H9 (cell line): Measurements from ENCODE around the gene SAXO1. TPM values are rescaled to one million over a fixed set of nuclear protein-coding genes. Genes with fewer than 3 reads are reported as not detected.

Experiments used
- DNase-seq: peaks from one replicate; pipeline ENCODE4 v3.0.0-alpha.2; 2017
- H2AFZ ChIP-seq: one replicate; pipeline ENCODE4 v1.6.1; 2013; ENCODE audit warnings: mild to moderate bottlenecking, low read length, control low read depth, moderate library complexity
- H2AK5ac ChIP-seq: 2 replicates; pipeline ENCODE4 v1.6.1; 2013; ENCODE audit warnings: low read length, control low read depth, mixed read lengths; ENCODE audit not compliant: insufficient read length
- H2BK120ac ChIP-seq: one replicate; pipeline ENCODE4 v1.6.1; 2013; ENCODE audit warnings: low read depth, mild to moderate bottlenecking, low read length, control low read depth, inconsistent platforms; ENCODE audit not compliant: poor library complexity, severe bottlenecking
- H2BK12ac ChIP-seq: 2 replicates; pipeline ENCODE4 v1.6.1; 2013; ENCODE audit warnings: low read length, control low read depth, mixed read lengths, low read depth; ENCODE audit not compliant: insufficient read length
- H2BK15ac ChIP-seq: 2 replicates; pipeline ENCODE4 v1.6.1; 2013; ENCODE audit warnings: low read depth, low read length, control low read depth
- H2BK20ac ChIP-seq: one replicate; pipeline ENCODE4 v1.6.1; 2013; ENCODE audit warnings: low read depth, mild to moderate bottlenecking, low read length, control low read depth, inconsistent platforms; ENCODE audit not compliant: poor library complexity, severe bottlenecking
- H2BK5ac ChIP-seq: 2 replicates; pipeline ENCODE4 v1.6.1; 2013; ENCODE audit warnings: low read length, control low read depth, mixed read lengths; ENCODE audit not compliant: insufficient read length
- H3K14ac ChIP-seq: 2 replicates; pipeline ENCODE4 v1.6.1; 2013; ENCODE audit warnings: low read length, control low read depth; ENCODE audit not compliant: insufficient read depth
- H3K18ac ChIP-seq: 2 replicates; pipeline ENCODE4 v1.6.1; 2013; ENCODE audit warnings: low read depth, mild to moderate bottlenecking, mixed read lengths, low read length, control low read depth; ENCODE audit not compliant: insufficient read length
- H3K23ac ChIP-seq: 2 replicates; pipeline ENCODE4 v1.6.1; 2013; ENCODE audit warnings: low read length, control low read depth, mixed read lengths, low read depth; ENCODE audit not compliant: insufficient read length
- H3K23me2 ChIP-seq: 2 replicates; pipeline ENCODE4 v1.6.1; 2013; ENCODE audit warnings: low read depth, mild to moderate bottlenecking, mixed read lengths, low read length, control low read depth; ENCODE audit not compliant: insufficient read length, poor library complexity, severe bottlenecking
- H3K27ac ChIP-seq: 2 replicates; pipeline ENCODE4 v1.5.1; 2013; ENCODE audit warnings: low read length, control low read depth, mixed read lengths, low read depth; ENCODE audit not compliant: insufficient read length
- H3K27me3 ChIP-seq: 2 replicates; pipeline ENCODE4 v1.6.1; 2013; ENCODE audit warnings: low read length, control low read depth, inconsistent platforms; ENCODE audit not compliant: insufficient read depth
- H3K4ac ChIP-seq: 2 replicates; pipeline ENCODE4 v1.6.1; 2013; ENCODE audit warnings: low read depth, mild to moderate bottlenecking, control low read depth, inconsistent platforms, low read length, moderate library complexity
- H3K4me1 ChIP-seq: 2 replicates; pipeline ENCODE4 v1.6.1; 2013; ENCODE audit warnings: low read length, control low read depth, inconsistent platforms; ENCODE audit not compliant: insufficient read depth
- H3K4me2 ChIP-seq: 2 replicates; pipeline ENCODE4 v1.6.1; 2013; ENCODE audit warnings: low read length, control low read depth, mixed read lengths; ENCODE audit not compliant: insufficient read length, insufficient read depth
- H3K56ac ChIP-seq: 2 replicates; pipeline ENCODE4 v1.6.1; 2013; ENCODE audit warnings: low read depth, mild to moderate bottlenecking, mixed read lengths, low read length, control low read depth; ENCODE audit not compliant: insufficient read length
- H3K79me1 ChIP-seq: 2 replicates; pipeline ENCODE4 v1.6.1; 2013; ENCODE audit warnings: low read depth, mild to moderate bottlenecking, moderate library complexity, low read length, control low read depth, inconsistent platforms; ENCODE audit not compliant: insufficient read depth, poor library complexity, severe bottlenecking
- H3K79me2 ChIP-seq: 2 replicates; pipeline ENCODE4 v1.6.1; 2013; ENCODE audit warnings: low read length, control low read depth, inconsistent platforms; ENCODE audit not compliant: insufficient read depth
- H3K9ac ChIP-seq: 2 replicates; pipeline ENCODE4 v1.6.1; 2013; ENCODE audit warnings: low read length, control low read depth, mixed read lengths; ENCODE audit not compliant: insufficient read length; ENCODE audit errors: extremely low read depth
- H3K9me3 ChIP-seq: one replicate; pipeline ENCODE4 v1.6.1; 2013; ENCODE audit warnings: low read depth, low read length, inconsistent platforms; ENCODE audit not compliant: control insufficient read depth
- H3T11ph ChIP-seq: one replicate; pipeline ENCODE4 v1.6.1; 2013; ENCODE audit warnings: mild to moderate bottlenecking, low read length, control low read depth, inconsistent platforms
- H4K20me1 ChIP-seq: one replicate; pipeline ENCODE4 v1.6.1; 2013; ENCODE audit not compliant: control insufficient read depth, insufficient read length, insufficient read depth
- H4K5ac ChIP-seq: 2 replicates; pipeline ENCODE4 v1.6.1; 2013; ENCODE audit warnings: low read depth, mild to moderate bottlenecking, mixed read lengths, low read length, control low read depth; ENCODE audit not compliant: insufficient read length
- H4K8ac ChIP-seq: replicated peaks from 2 replicates; pipeline ENCODE4 v1.6.1; 2013; ENCODE audit warnings: low read length, control low read depth, mixed read lengths, low read depth; ENCODE audit not compliant: insufficient read length
- H4K91ac ChIP-seq: 2 replicates; pipeline ENCODE4 v1.6.1; 2013; ENCODE audit warnings: low read depth, mild to moderate bottlenecking, moderate library complexity, mixed read lengths, low read length, control low read depth; ENCODE audit not compliant: insufficient read length
- H3K27ac Mint-ChIP-seq, 3 experiments: 2 replicates in 2 of 3; 3 replicates in 1 of 3; pipeline ENCODE4 v1.8.0; 2020 to 2021; ENCODE audit warnings: mixed read lengths in 3 of 3, mild to moderate bottlenecking in 1 of 3, moderate library complexity in 1 of 3
- H3K27me3 Mint-ChIP-seq: 2 replicates; pipeline ENCODE4 v1.8.0; 2021; ENCODE audit warnings: low read depth, mild to moderate bottlenecking, moderate library complexity, mixed read lengths
- H3K36me3 Mint-ChIP-seq, 3 experiments: 2 replicates in 2 of 3; 3 replicates in 1 of 3; pipeline ENCODE4 v1.8.0; 2020 to 2021; ENCODE audit warnings: low read depth in 3 of 3, mixed read lengths in 3 of 3; ENCODE audit not compliant: insufficient read depth in 1 of 3
- H3K4me1 Mint-ChIP-seq, 2 experiments: 2 replicates each; pipeline ENCODE4 v1.8.0; 2020; ENCODE audit warnings: mixed read lengths in 2 of 2
- H3K4me3 Mint-ChIP-seq, 2 experiments: 2 replicates in 1 of 2; 3 replicates in 1 of 2; pipeline ENCODE4 v1.8.0; 2020 to 2021; ENCODE audit warnings: mild to moderate bottlenecking in 2 of 2, mixed read lengths in 2 of 2, moderate library complexity in 1 of 2
- H3K9me3 Mint-ChIP-seq, 2 experiments: 2 replicates in 1 of 2; 3 replicates in 1 of 2; pipeline ENCODE4 v1.8.0; 2020; ENCODE audit warnings: mild to moderate bottlenecking in 2 of 2, mixed read lengths in 2 of 2, moderate library complexity in 1 of 2
- CTCF ChIP-seq: fragments of 200-600 bp; sonication (generic); conservative IDR thresholded peaks from 3 replicates; pipeline ENCODE4 v1.8.0; 2021; ENCODE audit warnings: antibody characterized with exemption, mild to moderate bottlenecking
- WGBS: extraction: QIAGEN DNeasy Blood & Tissue Kit; methylation state at CpG from one replicate; pipeline ENCODE4 v1.1.7; 2013; ENCODE audit warnings: missing lambda C conversion rate, low lambda C conversion rate, mixed read lengths; ENCODE audit not compliant: insufficient read length; ENCODE audit errors: extremely low coverage; 5-methylcytosine and 5-hydroxymethylcytosine counted together
- total RNA-seq: library from RNA; stranded (reverse); gene quantifications from 2 replicates; pipeline ENCODE4 v1.2.1, GENCODE V29; 2021

SAXO1 gene
- total RNA-seq, 1 experiment from 2014 or later = 0.09 TPM

GRCh38 chr9:18976709-18977531 is 56.1 kb downstream of the SAXO1 start:
- Histone ChIP-seq H3K79me1 (no peaks in the 10 kb centered on the region), H3K9me3 (no peaks in the 10 kb centered on the region), H3K4me1 (no peaks in the 10 kb centered on the region), H4K20me1 (no peaks in the 10 kb centered on the region), H3K23me2 (no peaks in the 10 kb centered on the region), H3T11ph (no peak overlapping the region), H4K91ac (no peak overlapping the region), H2BK15ac (no peak overlapping the region), H3K27me3 (no peaks in the 10 kb centered on the region), H3K18ac (no peak overlapping the region), H2BK20ac (no peak overlapping the region), H3K27ac (no peak overlapping the region), H2AFZ (no peak overlapping the region), H3K79me2 (peaks cover 1% of the 10 kb centered on the region; the same call in 1 of the 2 replicates), H2BK120ac (no peak overlapping the region), H4K8ac (no peak overlapping the region), H3K23ac (no peak overlapping the region), H2BK12ac (no peak overlapping the region), H3K4ac (no peak overlapping the region), H3K4me2 (no peak overlapping the region), H3K56ac (no peak overlapping the region), H3K14ac (no peak overlapping the region), H4K5ac (no peak overlapping the region), H3K9ac (no peak overlapping the region), H2AK5ac (no peak overlapping the region), H2BK5ac (no peak overlapping the region)
- DNase-seq = no peak
- Mint-ChIP-seq H3K27me3 (no peaks in the 10 kb centered on the region), H3K9me3 (no peaks in the 10 kb centered on the region), H3K4me1 (peaks cover 8 to 16% of the 10 kb centered on the region in 2 experiments; a peak in 3 of 4 replicates), H3K36me3 (no peaks in the 10 kb centered on the region), H3K4me3 (no peak overlapping the region), H3K27ac (no peak overlapping the region)
- TF ChIP-seq CTCF = no peak
- no CpG with 5 or more reads among the region's 12 CpGs for WGBS
